Right atrium auricular region (tissue), 2 donors: Measurements from ENCODE around the gene GALNT3. TPM values are rescaled to one million over a fixed set of nuclear protein-coding genes. Genes with fewer than 3 reads are reported as not detected.
A peak's percentile ranks its signal among the peaks of the same experiment; 100 is the strongest.

ENCODE experiments used
- DNase-seq: peaks from one replicate; pipeline ENCODE4 v3.0.0-alpha.2; 2019; ENCODE audit warnings: low spot score
- H3K27ac ChIP-seq, 2 donors: fragments of 200-600 bp; sonication (generic); 1 replicate in 1 of 2; 2 replicates in 1 of 2; pipeline ENCODE4 v1.5.1; 2016 to 2019
- H3K27me3 ChIP-seq, 2 donors: fragments of 200-600 bp; sonication (generic); one replicate each; pipeline versions ENCODE4 v1.5.1 to v1.6.0; 2017 to 2019
- H3K36me3 ChIP-seq: fragments of 200-600 bp; sonication (generic); one replicate; pipeline ENCODE4 v1.5.1; 2016
- H3K4me1 ChIP-seq, 2 donors: fragments of 200-600 bp; sonication (generic); one replicate each; pipeline versions ENCODE4 v1.5.1 to v1.6.0; 2017 to 2019
- H3K4me3 ChIP-seq, 2 donors: fragments of 200-600 bp; sonication (generic); 1 replicate in 1 of 2; 2 replicates in 1 of 2; pipeline ENCODE4 v1.5.1; 2017 to 2019; ENCODE audit warnings: mild to moderate bottlenecking in 1 of 2, moderate library complexity in 1 of 2
- H3K9me3 ChIP-seq, 2 donors: fragments of 200-600 bp; sonication (generic); one replicate each; pipeline ENCODE4 v1.5.1; 2019
- CTCF ChIP-seq, 2 donors: fragments of 200-600 bp; sonication (generic); IDR thresholded peaks; one replicate each; pipeline ENCODE4 v1.5.1; 2019; ENCODE audit warnings: antibody characterized with exemption in 2 of 2
- total RNA-seq, 2 donors: library from RNA; depleted of rRNA; stranded (reverse); fragments of >200 nt; gene quantifications; one replicate each; pipeline ENCODE4 v1.1.0, GENCODE V29; 2016

Gene GALNT3
- total RNA-seq = under 1 TPM; 0.11 to 0.47 TPM

DNA sequence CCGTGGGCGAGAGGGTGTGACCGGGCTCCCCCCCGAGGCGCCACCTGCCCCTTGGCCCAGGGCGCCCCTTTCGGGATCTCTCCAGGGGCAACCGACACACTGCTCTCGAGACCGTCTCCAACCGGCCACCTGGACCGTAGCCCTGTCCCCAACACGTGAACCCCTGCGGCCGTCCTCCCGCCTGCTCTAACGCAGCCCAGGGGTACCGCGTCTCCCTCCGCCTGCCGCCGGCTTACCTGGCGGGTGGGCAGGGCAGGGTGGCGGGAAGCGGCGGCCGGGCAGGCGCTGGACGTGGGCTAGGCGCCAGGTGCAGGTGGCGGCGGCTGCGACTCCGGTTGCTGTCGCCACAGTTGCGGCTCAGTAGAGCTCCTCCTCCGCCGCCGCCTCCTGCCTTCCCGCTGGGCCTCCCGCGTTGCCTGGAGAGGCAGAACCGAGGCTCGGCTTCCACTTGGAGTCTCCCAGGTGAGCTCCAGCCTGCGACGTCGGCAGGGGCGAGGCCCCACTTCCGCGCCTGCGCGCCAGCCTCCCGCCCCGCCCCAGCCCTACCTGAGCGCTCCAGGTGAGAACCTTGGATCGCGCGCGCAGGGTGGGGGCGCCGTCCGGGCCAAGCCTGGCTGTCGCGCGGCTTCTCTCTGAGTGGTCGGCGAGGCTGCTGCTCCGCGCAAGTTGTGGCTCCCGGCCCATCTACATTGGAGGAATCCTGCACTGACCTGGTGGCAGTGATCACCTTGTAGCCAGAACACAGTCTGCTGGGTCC is at the start of gene GALNT3:
GALNT3 (minus strand) TSS at position 469 of the 757 bp plus-strand sequence. CDS start 23,547 bp downstream, outside the sequence.
- Histone ChIP-seq H3K9me3 (no peaks in the 10 kb centered on the region), H3K27ac (no peak within 1 kb of the TSS), H3K36me3 (no peaks in the 10 kb centered on the region), H3K4me3 (peak within 1 kb of the TSS; percentile 33 to 51), H3K27me3 (peaks cover 4 to 15% of the 10 kb centered on the region in 2 donors), H3K4me1 (peaks cover 0 to 19% of the 10 kb centered on the region in 2 donors)
- no peak for TF ChIP-seq CTCF (IDR thresholded peaks at IDR 0.05)
- no peak for DNase-seq

DNA sequence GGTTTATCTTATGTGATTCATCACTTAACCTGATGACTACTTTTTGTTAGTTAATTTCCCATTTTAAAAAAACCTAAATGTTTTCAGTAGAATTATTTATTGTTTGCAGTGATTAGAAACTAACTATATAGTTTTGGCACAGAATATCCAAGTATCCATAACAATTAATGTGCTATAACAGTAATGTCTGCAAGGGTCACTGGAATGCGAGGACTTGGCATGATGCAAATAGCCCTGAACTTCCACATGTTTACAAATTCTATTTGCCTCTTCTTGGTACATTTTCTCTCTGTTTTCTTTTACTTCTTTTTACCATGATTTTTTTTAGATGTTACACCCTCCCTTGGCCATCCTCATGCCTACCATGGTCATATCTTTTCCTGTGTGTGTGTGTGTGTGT is 49.3 kb upstream of the GALNT3 start:
- Histone ChIP-seq H3K36me3 (no peaks in the 10 kb centered on the region), H3K4me3 (no peak overlapping the region), H3K9me3 (no peaks in the 10 kb centered on the region), H3K4me1 (no peaks in the 10 kb centered on the region), H3K27ac (no peak overlapping the region), H3K27me3 (no peaks in the 10 kb centered on the region)
- TF ChIP-seq CTCF (IDR thresholded peaks at IDR 0.05) = no peak
- DNase-seq = no peak

DNA sequence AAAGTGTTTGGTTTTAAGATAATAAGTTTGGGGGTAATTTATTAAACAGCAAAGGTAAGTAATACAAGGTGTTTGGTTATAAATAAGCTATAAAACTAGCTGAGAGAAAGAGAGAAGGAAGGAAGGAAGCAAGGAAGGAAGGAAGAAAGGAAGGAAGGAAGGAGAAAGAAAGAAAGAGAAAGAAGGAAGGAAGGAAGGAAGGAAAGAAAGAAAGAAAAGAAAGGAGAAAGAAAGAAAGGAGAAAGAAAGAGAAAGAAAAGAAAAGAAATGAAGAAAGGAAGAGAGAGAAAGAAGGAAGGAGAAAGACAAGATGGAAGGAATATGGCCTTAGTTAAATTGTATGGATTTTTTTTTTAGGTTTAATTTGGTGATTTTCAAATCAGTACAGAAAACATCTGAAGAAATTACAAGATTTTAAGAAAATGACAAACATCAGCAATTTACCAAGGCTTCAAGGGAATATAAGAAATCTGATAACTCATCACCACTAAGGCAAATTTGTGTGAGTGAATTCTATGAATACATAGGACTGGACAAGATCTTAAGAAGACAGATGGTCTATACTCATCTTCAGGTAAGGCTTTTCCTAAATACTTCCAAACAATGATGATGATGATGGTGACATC is 46.4 kb upstream of the GALNT3 start:
- H3K36me3 ChIP-seq = no peaks in the 10 kb centered on the region
- H3K4me3 ChIP-seq = no peak overlapping the region
- no peaks in the 10 kb centered on the region for H3K27me3 ChIP-seq
- no peaks in the 10 kb centered on the region for H3K4me1 ChIP-seq
- no peak for TF ChIP-seq CTCF (IDR thresholded peaks at IDR 0.05)
- H3K9me3 ChIP-seq = no peaks in the 10 kb centered on the region
- no peak overlapping the region for H3K27ac ChIP-seq
- no peak for DNase-seq

- H3K36me3 ChIP-seq = no peaks in the 10 kb centered on the region
- H3K4me1 ChIP-seq = no peaks in the 10 kb centered on the region
- no peak overlapping the region for H3K4me3 ChIP-seq
- no peaks in the 10 kb centered on the region for H3K9me3 ChIP-seq
- DNase-seq = no peak
- no peak for TF ChIP-seq CTCF (IDR thresholded peaks at IDR 0.05)
- H3K27me3 ChIP-seq = no peaks in the 10 kb centered on the region
- H3K27ac ChIP-seq = no peak overlapping the region
Measured at GRCh38 chr2:165839610-165840009, 45.6 kb upstream of the GALNT3 start.

DNA sequence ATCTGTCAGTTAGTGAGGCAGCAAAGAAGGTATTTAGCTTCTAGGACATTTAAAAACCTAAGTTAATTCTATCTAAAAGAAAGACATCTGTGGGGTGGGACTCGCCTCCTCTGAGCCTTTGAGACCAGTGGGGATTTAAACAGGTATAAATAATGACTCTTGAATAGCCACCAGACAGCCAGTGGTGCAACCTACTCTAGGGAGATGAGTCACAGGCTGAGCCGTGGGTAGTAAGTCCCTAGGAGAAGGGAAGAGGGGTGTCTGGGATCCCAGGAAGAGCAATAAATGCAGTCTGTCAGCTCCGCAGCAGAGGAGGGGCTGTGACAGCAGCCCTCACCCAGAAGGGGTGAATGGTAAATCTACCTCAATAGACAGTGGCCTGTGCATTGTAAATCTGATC is 43.1 kb upstream of the GALNT3 start:
- DNase-seq = no peak
- Histone ChIP-seq H3K27me3 (no peaks in the 10 kb centered on the region), H3K36me3 (no peaks in the 10 kb centered on the region), H3K4me1 (no peaks in the 10 kb centered on the region), H3K27ac (no peak overlapping the region), H3K4me3 (no peak overlapping the region), H3K9me3 (no peaks in the 10 kb centered on the region)
- no peak for TF ChIP-seq CTCF (IDR thresholded peaks at IDR 0.05)
